GM12891 (cell line): ENCODE results near the gene RNF151.

Experiments
- POLR2AphosphoS5 ChIP-seq: IDR thresholded peaks from 2 replicates; pipeline ENCODE4 v1.6.1; 2011; ENCODE audit warnings: low read depth, low read length, control low read depth
- SPI1 ChIP-seq: IDR thresholded peaks from 2 replicates; pipeline ENCODE4 v1.6.1; 2011; ENCODE audit warnings: low read depth, low read length, control low read depth

DNA sequence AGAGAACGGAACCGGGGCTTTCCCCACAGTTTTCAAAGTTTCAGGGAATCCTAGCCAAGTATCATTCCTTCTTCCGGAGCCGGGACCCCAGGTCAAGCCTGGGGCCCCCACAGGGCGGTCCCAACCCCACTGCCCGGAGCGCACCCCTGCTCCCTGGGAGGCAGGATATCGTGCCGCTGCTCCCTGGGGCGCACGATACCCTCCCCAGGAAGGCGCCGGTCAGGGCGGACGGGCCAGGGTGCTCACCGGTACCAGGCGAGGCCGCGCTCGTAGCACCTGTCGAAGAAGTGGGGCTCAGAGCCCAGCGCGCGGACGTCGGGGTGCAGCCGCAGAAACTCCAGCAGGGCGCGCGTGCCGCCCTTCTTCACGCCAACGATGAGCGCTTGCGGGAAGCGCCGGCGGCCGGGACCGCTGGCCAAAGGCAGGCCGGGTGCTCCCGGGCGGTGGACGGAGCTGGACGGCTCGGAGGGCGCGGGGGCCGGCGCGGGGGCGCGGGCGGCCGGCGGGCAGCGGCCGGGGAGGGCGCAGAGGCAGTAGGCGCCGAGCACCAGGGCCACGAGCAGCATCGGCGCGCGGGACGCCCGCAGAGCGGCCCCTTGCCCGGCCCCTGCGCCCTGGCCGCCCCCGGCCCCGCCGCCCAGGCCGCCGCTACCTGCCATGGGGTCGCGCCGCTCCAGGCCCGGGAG is 48.8 kb upstream of the RNF151 start:
- TF ChIP-seq POLR2AphosphoS5 (no peak), SPI1 (no peak)
